ENCODE data around the gene PLEKHG7. TPM values are rescaled to one million over a fixed set of nuclear protein-coding genes. Genes with fewer than 3 reads are reported as not detected.
"Not testable (repeated sequence)": the region's sequence is repeated elsewhere in the genome, so short reads cannot be mapped to it uniquely, and the experiment has no call there.

Gene PLEKHG7
- total RNA-seq, 2 donors from 2014 or later: not detected

- Histone ChIP-seq H3K36me3 (no peaks in the 10 kb centered on the region), H3K27ac (no peak overlapping the region), H3K9me3 (no peaks in the 10 kb centered on the region), H3K4me3 (no peak overlapping the region), H3K4me1 (ENCODE audit: control insufficient read depth in 1 of 2, low read depth in 2 of 2) (peaks cover under 1 to 4% of the 10 kb centered on the region in 2 donors), H3K27me3 (replicated peaks; ENCODE audit: insufficient read depth) (no peaks in the 10 kb centered on the region)
- no peak for ATAC-seq (ENCODE audit: insufficient number of reproducible peaks, low FRiP score, low read depth)
- TF ChIP-seq, protein P1, sequence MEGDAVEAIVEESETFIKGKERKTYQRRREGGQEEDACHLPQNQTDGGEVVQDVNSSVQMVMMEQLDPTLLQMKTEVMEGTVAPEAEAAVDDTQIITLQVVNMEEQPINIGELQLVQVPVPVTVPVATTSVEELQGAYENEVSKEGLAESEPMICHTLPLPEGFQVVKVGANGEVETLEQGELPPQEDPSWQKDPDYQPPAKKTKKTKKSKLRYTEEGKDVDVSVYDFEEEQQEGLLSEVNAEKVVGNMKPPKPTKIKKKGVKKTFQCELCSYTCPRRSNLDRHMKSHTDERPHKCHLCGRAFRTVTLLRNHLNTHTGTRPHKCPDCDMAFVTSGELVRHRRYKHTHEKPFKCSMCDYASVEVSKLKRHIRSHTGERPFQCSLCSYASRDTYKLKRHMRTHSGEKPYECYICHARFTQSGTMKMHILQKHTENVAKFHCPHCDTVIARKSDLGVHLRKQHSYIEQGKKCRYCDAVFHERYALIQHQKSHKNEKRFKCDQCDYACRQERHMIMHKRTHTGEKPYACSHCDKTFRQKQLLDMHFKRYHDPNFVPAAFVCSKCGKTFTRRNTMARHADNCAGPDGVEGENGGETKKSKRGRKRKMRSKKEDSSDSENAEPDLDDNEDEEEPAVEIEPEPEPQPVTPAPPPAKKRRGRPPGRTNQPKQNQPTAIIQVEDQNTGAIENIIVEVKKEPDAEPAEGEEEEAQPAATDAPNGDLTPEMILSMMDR (IDR thresholded peaks at IDR 0.05): no peak
- no peak for DNase-seq (ENCODE audit: low spot score)
Measured at GRCh38 chr12:92740411-92740810, 37.6 kb downstream of the PLEKHG7 start.

GRCh38 chr12:92743026-92743425, 40.2 kb downstream of the PLEKHG7 start:
- no peak for DNase-seq (ENCODE audit: low spot score)
- no peak for ATAC-seq (ENCODE audit: insufficient number of reproducible peaks, low FRiP score, low read depth)

GRCh38 chr12:92745856-92746550, 43.2 kb downstream of the PLEKHG7 start:
- H3K4me3 ChIP-seq: no peak overlapping the region
- H3K9me3 ChIP-seq: no peaks in the 10 kb centered on the region
- ATAC-seq (ENCODE audit: insufficient number of reproducible peaks, low FRiP score, low read depth) (peak; percentile 94), DNase-seq (ENCODE audit: low spot score) (peak; percentile 70)
- H3K27ac ChIP-seq: peak overlapping the region in 1 of 2 donors; percentile 48
- H3K4me1 ChIP-seq (ENCODE audit: control insufficient read depth in 1 of 2, low read depth in 2 of 2): peaks cover 8 to 15% of the 10 kb centered on the region in 2 donors
- TF ChIP-seq, protein P1 (IDR thresholded peaks at IDR 0.05): no peak
- no peaks in the 10 kb centered on the region for H3K36me3 ChIP-seq
- H3K27me3 ChIP-seq (replicated peaks; ENCODE audit: insufficient read depth): no peaks in the 10 kb centered on the region

More at GRCh38 chr12:92743026-92743425, 40.2 kb downstream of the PLEKHG7 start:
- Histone ChIP-seq H3K9me3 (no peaks in the 10 kb centered on the region), H3K36me3 (no peaks in the 10 kb centered on the region), H3K27me3 (replicated peaks; ENCODE audit: insufficient read depth) (no peaks in the 10 kb centered on the region), H3K4me3 (no peak overlapping the region), H3K27ac (no peak overlapping the region), H3K4me1 (ENCODE audit: control insufficient read depth in 1 of 2, low read depth in 2 of 2) (peaks cover 8 to 15% of the 10 kb centered on the region in 2 donors)
- TF ChIP-seq, protein P1 (IDR thresholded peaks at IDR 0.05): no peak

DNA sequence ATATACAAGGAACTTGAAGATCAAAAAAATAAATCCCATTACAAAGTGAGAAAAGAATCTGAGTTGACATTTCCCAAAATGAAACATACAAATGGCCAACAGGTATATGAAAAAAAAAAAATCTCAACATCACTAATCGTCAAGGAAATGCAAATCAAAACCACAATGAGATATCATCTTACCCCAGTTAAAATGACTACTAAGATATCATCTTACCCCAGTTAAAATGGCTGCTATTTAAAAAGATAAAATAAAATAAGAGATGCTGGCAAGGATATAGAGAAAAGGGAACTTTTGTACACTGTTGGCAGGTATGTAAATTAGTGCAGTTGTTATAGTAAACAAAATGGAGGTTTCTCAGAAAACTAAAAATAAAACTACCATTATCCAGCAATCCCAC, 44.4 kb downstream of the PLEKHG7 start:
- Histone ChIP-seq H3K4me1 (ENCODE audit: control insufficient read depth in 1 of 2, low read depth in 2 of 2) (peaks cover 8 to 15% of the 10 kb centered on the region in 2 donors), H3K4me3 (no peak overlapping the region), H3K27ac (no peak overlapping the region), H3K9me3 (no peaks in the 10 kb centered on the region), H3K36me3 (no peaks in the 10 kb centered on the region), H3K27me3 (replicated peaks; ENCODE audit: insufficient read depth) (no peaks in the 10 kb centered on the region)
- no peak for DNase-seq (ENCODE audit: low spot score)
- ATAC-seq (ENCODE audit: insufficient number of reproducible peaks, low FRiP score, low read depth): no peak
- TF ChIP-seq, protein P1 (IDR thresholded peaks at IDR 0.05): no peak

DNA sequence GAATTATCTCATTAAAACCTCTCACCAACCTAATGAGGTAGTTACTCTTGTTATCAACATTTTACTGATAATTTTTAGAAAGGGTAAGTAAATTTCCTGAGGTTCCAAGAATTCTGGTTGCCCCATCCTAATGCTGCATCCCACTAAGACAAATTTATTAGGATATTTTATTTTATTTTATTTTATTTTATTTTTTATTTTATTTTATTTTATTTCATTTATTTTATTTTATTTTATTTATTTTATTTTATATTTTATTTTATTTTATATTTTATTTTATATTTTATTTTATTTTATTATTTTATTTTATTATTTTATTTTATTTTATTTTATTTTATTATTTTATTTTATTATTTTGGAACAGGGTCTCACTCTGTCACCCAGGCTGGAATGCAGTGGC, 46.9 kb downstream of the PLEKHG7 start:
- peaks cover 8 to 15% of the 10 kb centered on the region in 2 donors for H3K4me1 ChIP-seq (ENCODE audit: control insufficient read depth in 1 of 2, low read depth in 2 of 2)
- not testable (repeated sequence) for H3K4me3 ChIP-seq; ATAC-seq (ENCODE audit: insufficient number of reproducible peaks, low FRiP score, low read depth); H3K9me3 ChIP-seq; H3K36me3 ChIP-seq; H3K27me3 ChIP-seq (replicated peaks; ENCODE audit: insufficient read depth); H3K27ac ChIP-seq; DNase-seq (ENCODE audit: low spot score)

All from thoracic aorta (tissue), 2 donors.